ENCODE data around the gene BEAN1.
A peak's percentile ranks its signal among the peaks of the same experiment; 100 is the strongest.

BEAN1 gene

GRCh38 chr16:66516808-66517585 is 89.9 kb downstream of the BEAN1 start (continued):
- TF ChIP-seq ZNF398 (tag by site-specific recombination; IDR thresholded peaks at IDR 0.05) = peak; percentile 62
- no peak for TF ChIP-seq ZBTB6 (tag by site-specific recombination; IDR thresholded peaks at IDR 0.05)
- no peak for TF ChIP-seq ZSCAN30 (tag by site-specific recombination; IDR thresholded peaks at IDR 0.05)
- no peak for TF ChIP-seq SCRT2 (tag by site-specific recombination; IDR thresholded peaks at IDR 0.05)
- no peak for TF ChIP-seq ZSCAN4 (tag by site-specific recombination; IDR thresholded peaks at IDR 0.05)
- TF ChIP-seq ZNF792 (tag by site-specific recombination; IDR thresholded peaks at IDR 0.05) = no peak
- no peak for TF ChIP-seq ZNF140 (tag by site-specific recombination; IDR thresholded peaks at IDR 0.05)
- TF ChIP-seq TCF7L2 (IDR thresholded peaks at IDR 0.05; ENCODE audit: borderline replicate concordance, low read depth, low read length) = no peak
- no peak for TF ChIP-seq ZNF148 (tag by site-specific recombination; IDR thresholded peaks at IDR 0.05; ENCODE audit: borderline replicate concordance)
- TF ChIP-seq ZIC2 (tag by site-specific recombination; IDR thresholded peaks at IDR 0.05) = no peak
- TF ChIP-seq OSR2 (tag by site-specific recombination; IDR thresholded peaks at IDR 0.05) = no peak
- TF ChIP-seq ZNF837 (tag by site-specific recombination; IDR thresholded peaks at IDR 0.05) = no peak
- TF ChIP-seq ZNF146 (tag by site-specific recombination; IDR thresholded peaks at IDR 0.05) = no peak
- TF ChIP-seq ZNF394 (tag by site-specific recombination; IDR thresholded peaks at IDR 0.05; ENCODE audit: borderline replicate concordance) = no peak
- no peak for TF ChIP-seq ZNF580 (tag by site-specific recombination; IDR thresholded peaks at IDR 0.05)
- TF ChIP-seq REPIN1 (tag by site-specific recombination; IDR thresholded peaks at IDR 0.05; ENCODE audit: low read depth) = no peak
- no peak for TF ChIP-seq ZNF133 (tag by site-specific recombination; IDR thresholded peaks at IDR 0.05)
- TF ChIP-seq ZNF660 (tag by site-specific recombination; IDR thresholded peaks at IDR 0.05) = 0 out of 2 replicates have a peak, but pooled peaks have one; percentile 40
- no peak for TF ChIP-seq ZBTB7A (tag by site-specific recombination; IDR thresholded peaks at IDR 0.05; ENCODE audit: low read depth)
- TF ChIP-seq ZNF560 (tag by site-specific recombination; IDR thresholded peaks at IDR 0.05; ENCODE audit: borderline replicate concordance) = no peak
- no peak for TF ChIP-seq ZNF664 (tag by site-specific recombination; IDR thresholded peaks at IDR 0.05)
- TF ChIP-seq ZNF19 (tag by site-specific recombination; IDR thresholded peaks at IDR 0.05; ENCODE audit: low read depth) = no peak
- no peak for TF ChIP-seq ZNF354C (tag by site-specific recombination; IDR thresholded peaks at IDR 0.05; ENCODE audit: borderline replicate concordance, low read depth)
- TF ChIP-seq ZNF48 (tag by site-specific recombination; IDR thresholded peaks at IDR 0.05) = no peak
- no peak for TF ChIP-seq ZSCAN16 (tag by site-specific recombination; IDR thresholded peaks at IDR 0.05)
- TF ChIP-seq ZEB2 (tag by site-specific recombination; IDR thresholded peaks at IDR 0.05) = no peak
- no peak for TF ChIP-seq ZNF37A (tag by site-specific recombination; IDR thresholded peaks at IDR 0.05)
- no peak for TF ChIP-seq ZNF174 (tag by site-specific recombination; IDR thresholded peaks at IDR 0.05)
- no peak for TF ChIP-seq INSM2 (tag by site-specific recombination; IDR thresholded peaks at IDR 0.05)
- TF ChIP-seq ZXDB (tag by site-specific recombination; IDR thresholded peaks at IDR 0.05) = 0 out of 2 replicates have a peak, but pooled peaks have one; percentile 34
- TF ChIP-seq ZNF423 (tag by site-specific recombination; IDR thresholded peaks at IDR 0.05) = no peak
- 0 out of 2 replicates have a peak, but pooled peaks have one; percentile 34 for TF ChIP-seq KLF16 (tag by site-specific recombination; IDR thresholded peaks at IDR 0.05)
- TF ChIP-seq ZNF24 (tag by site-specific recombination; IDR thresholded peaks at IDR 0.05) = no peak

Measured in HEK293 (cell line).